WERI-Rb-1 (cell line): ENCODE data around the gene NEO1.

Experiments
- DNase-seq: peaks from one replicate; pipeline ENCODE4 v3.0.0-alpha.2; 2020
- H3K27ac ChIP-seq: fragments of 250-450 bp; sonication (Bioruptor Pico); 2 replicates; pipeline ENCODE4 v1.5.1; 2020; ENCODE audit warnings: mild to moderate bottlenecking, moderate library complexity
- H3K27me3 ChIP-seq: fragments of 250-450 bp; sonication (Bioruptor Pico); 2 replicates; pipeline ENCODE4 v1.5.1; 2021; ENCODE audit warnings: mild to moderate bottlenecking, low read depth, moderate library complexity; ENCODE audit not compliant: insufficient read depth, severe bottlenecking
- H3K36me3 ChIP-seq: fragments of 250-450 bp; sonication (Bioruptor Pico); 2 replicates; pipeline ENCODE4 v1.5.1; 2020; ENCODE audit warnings: mild to moderate bottlenecking, moderate library complexity
- H3K4me3 ChIP-seq: 2 replicates; pipeline ENCODE4 v1.5.1; 2011; ENCODE audit warnings: low read depth, mild to moderate bottlenecking, control low read depth, low read length
- H3K9me3 ChIP-seq: fragments of 250-450 bp; sonication (Bioruptor Pico); 2 replicates; pipeline ENCODE4 v1.5.1; 2021; ENCODE audit warnings: mild to moderate bottlenecking, moderate library complexity; ENCODE audit not compliant: severe bottlenecking
- TF ChIP-seq, protein P1 (sequence below): IDR thresholded peaks from 2 replicates; pipeline ENCODE4 v1.5.1; 2011; ENCODE audit warnings: low read depth, mild to moderate bottlenecking, control low read depth, inconsistent platforms, low read length

NEO1 gene

DNA sequence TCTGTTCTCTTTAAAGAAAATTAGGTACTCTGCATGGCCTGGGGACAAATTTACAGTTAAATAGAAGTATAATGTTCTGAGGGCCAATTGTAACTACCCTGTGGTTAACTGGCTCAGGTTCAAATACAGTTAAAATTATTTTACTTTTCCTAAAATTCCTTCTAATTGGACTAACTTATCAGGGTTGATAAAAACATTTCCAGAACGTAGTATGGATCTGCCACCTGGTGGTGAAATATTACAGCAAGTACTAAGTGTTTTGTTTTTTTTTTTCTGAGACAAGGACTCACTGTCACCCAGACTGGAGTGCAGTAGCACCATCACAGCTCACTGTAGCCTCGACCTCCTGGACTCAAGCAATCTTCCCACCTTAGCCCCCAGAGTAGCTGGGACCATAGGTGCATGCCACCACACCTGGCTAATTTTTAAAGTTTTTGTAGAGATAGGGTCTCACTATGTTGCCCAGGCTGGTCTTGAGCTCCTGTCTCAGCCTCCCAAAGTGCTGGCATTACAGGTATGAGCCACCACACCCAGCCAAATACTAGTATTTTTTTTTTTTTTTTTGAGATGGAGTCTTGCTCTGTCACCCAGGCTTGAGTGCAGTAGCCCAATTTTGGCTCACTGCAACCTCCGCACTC, 29.2 kb downstream of the NEO1 start:
- Histone ChIP-seq H3K36me3 (no peaks in the 10 kb centered on the region; the same call in 1 of the 2 replicates), H3K9me3 (no peaks in the 10 kb centered on the region), H3K4me3 (no peak overlapping the region), H3K27ac (no peak overlapping the region), H3K27me3 (no peaks in the 10 kb centered on the region)
- DNase-seq = peak; percentile 20
- TF ChIP-seq, protein P1, sequence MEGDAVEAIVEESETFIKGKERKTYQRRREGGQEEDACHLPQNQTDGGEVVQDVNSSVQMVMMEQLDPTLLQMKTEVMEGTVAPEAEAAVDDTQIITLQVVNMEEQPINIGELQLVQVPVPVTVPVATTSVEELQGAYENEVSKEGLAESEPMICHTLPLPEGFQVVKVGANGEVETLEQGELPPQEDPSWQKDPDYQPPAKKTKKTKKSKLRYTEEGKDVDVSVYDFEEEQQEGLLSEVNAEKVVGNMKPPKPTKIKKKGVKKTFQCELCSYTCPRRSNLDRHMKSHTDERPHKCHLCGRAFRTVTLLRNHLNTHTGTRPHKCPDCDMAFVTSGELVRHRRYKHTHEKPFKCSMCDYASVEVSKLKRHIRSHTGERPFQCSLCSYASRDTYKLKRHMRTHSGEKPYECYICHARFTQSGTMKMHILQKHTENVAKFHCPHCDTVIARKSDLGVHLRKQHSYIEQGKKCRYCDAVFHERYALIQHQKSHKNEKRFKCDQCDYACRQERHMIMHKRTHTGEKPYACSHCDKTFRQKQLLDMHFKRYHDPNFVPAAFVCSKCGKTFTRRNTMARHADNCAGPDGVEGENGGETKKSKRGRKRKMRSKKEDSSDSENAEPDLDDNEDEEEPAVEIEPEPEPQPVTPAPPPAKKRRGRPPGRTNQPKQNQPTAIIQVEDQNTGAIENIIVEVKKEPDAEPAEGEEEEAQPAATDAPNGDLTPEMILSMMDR = peak; percentile 26; the same call in 1 of the 2 replicates

DNA sequence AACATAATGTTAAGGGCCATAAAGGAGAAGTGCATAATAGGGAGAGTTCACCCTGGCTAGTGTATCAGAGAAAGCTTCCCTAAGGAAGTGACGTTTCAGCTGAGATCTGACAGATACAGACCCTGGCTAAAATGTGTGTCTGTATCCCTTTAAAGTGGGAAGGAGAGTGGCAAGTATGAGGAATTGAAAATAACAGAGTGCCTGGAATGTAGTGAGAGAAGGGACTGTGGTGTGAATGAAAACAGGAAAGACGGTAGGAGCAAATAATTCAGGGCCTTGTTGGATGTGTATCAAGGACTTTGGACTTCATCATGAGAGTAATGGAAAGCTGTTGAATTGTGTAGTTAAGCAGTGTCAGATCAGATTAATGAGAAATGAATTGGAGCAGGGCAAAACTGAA, 30.5 kb downstream of the NEO1 start:
- Histone ChIP-seq H3K9me3 (no peaks in the 10 kb centered on the region), H3K4me3 (no peak overlapping the region), H3K27ac (no peak overlapping the region), H3K36me3 (no peaks in the 10 kb centered on the region; the same call in 1 of the 2 replicates), H3K27me3 (no peaks in the 10 kb centered on the region)
- TF ChIP-seq, protein P1 = no peak
- no peak for DNase-seq

DNA sequence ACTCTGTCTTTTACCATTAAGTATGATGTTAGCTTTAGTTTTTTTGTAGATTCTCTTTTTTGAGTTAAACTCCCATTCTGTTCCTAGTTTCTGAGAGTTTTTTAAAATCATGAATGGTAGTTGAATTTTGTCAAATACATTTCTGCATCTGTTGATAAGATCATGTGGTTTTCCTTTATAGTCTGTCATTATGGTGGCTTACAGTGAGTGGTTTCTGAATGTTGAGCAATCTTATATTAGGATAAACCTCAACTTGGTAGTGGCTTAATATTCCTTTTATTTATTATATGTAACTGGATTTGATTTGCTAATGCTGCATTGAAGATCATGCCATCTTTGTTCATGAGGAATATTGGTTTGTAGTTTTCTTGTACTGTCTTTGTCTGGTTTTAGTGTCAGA, 34.8 kb downstream of the NEO1 start:
- DNase-seq = no peak
- TF ChIP-seq, protein P1 = no peak
- H3K9me3 ChIP-seq = no peaks in the 10 kb centered on the region
- no peaks in the 10 kb centered on the region; the same call in 1 of the 2 replicates for H3K36me3 ChIP-seq
- no peak overlapping the region for H3K4me3 ChIP-seq
- no peak overlapping the region for H3K27ac ChIP-seq
- H3K27me3 ChIP-seq = no peaks in the 10 kb centered on the region

DNA sequence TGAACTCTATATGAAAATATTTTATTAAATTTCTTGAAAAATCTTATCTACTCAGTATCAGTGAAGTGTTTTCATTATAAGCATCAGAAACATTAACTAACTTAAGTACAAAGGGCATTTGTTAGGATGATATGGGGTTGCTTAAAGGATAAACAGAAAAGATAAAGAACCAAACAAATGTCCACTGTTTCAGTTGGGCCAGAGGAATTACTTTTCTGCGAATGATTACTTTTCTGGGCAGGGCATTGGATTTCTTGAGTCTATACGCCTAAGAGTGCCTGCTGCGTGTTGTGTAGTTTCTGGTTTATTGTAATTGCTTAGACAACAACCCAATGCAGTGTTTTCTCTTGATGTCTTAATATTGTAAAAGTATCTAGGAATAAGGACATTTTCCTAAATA, 52.8 kb downstream of the NEO1 start:
- no peak for DNase-seq
- H3K9me3 ChIP-seq = no peaks in the 10 kb centered on the region
- TF ChIP-seq, protein P1 = no peak
- H3K4me3 ChIP-seq = no peak overlapping the region
- H3K36me3 ChIP-seq = no peaks in the 10 kb centered on the region
- no peak overlapping the region for H3K27ac ChIP-seq
- no peaks in the 10 kb centered on the region for H3K27me3 ChIP-seq

DNA sequence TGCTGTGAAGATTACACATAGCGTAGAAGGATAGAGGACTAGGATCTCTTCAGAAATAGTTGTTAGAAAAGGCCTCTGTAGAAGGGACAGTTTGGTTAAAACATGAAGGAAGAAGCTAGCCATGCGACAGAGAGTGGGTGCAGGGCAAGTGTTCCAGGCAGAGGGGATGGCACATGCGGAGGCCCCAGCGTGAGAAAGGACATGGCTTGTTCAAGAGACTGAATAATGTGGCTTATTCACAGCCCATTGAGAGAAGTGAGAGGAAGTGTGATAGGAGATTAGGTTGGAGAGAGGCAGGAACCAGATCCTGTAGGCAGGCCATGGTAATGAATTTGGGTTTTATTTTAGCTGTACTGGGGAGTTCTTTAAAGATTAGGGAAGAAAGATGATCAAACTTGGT, 56.4 kb downstream of the NEO1 start:
- Histone ChIP-seq H3K4me3 (no peak overlapping the region), H3K27me3 (no peaks in the 10 kb centered on the region), H3K27ac (no peak overlapping the region), H3K36me3 (no peaks in the 10 kb centered on the region), H3K9me3 (no peaks in the 10 kb centered on the region)
- DNase-seq = no peak
- TF ChIP-seq, protein P1 = no peak

DNA sequence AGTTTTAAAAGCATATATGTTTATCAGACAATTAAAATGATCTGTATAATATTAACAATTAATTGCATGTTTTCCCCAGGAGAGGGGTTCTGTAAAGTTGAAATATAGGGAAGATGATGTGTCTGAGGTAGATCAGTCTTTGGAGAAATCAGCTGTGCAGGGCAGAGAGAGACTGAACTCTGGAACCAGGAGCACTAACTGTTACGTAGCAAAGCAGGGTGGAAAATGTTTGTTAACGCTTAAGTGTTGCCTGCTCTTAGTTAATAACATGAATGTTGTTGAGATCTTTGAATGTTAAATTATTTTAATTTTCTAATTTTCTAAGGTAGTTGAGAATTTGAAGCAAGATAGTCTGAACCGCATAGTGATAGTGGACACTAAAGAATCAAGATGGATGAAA, 57.5 kb downstream of the NEO1 start:
- no peaks in the 10 kb centered on the region for H3K27me3 ChIP-seq
- TF ChIP-seq, protein P1 = no peak
- no peak overlapping the region for H3K27ac ChIP-seq
- H3K4me3 ChIP-seq = no peak overlapping the region
- no peak for DNase-seq
- no peaks in the 10 kb centered on the region for H3K36me3 ChIP-seq
- H3K9me3 ChIP-seq = no peaks in the 10 kb centered on the region
